T47D (cell line): Measurements from ENCODE around the gene A2M.

Source experiments
- DNase-seq, 2 experiments: peaks; one replicate each; pipeline versions ENCODE4 v3.0.0 to v3.0.0-alpha.2; 2011 to 2012; ENCODE audit warnings: low read depth in 1 of 2, low spot score in 1 of 2
- JUND ChIP-seq: IDR thresholded peaks from 2 replicates; pipeline ENCODE4 v1.6.1; 2012; ENCODE audit warnings: low read depth
- in situ Hi-C: cut with HindIII; loops from 2 replicates; pipeline ENCODE4 v1.10.0; 2016; ENCODE audit warnings: low sequenced_read_pairs, low pct_unique_long_range_greater_than_20kb

The A2M gene

GRCh38 chr12:9071518-9071917, 44.2 kb downstream of the A2M start:
- no peak for DNase-seq
- TF ChIP-seq JUND: no peak
- in situ Hi-C loops: no loop called here

DNA sequence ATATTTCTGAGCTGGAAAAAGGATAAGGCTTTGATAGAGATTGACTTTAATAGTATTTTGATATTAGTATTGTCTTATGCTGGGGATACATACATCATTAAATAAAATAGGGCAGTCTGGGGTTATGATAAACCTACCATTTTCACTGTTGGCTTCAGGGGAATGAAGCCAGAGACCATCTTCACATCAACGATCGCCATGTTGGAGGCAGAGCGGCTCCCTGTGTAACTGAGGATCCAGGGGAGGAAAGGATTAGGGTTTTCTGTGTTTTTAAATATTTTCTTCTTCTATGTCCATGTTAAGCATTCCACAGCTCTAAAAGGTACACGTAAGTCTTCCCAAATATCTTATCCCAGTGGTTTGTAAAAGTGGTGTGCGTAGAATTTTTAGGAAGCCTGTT, 45.4 kb downstream of the A2M start:
- no peak for DNase-seq
- in situ Hi-C loops: no loop called here
- TF ChIP-seq JUND: no peak

DNA sequence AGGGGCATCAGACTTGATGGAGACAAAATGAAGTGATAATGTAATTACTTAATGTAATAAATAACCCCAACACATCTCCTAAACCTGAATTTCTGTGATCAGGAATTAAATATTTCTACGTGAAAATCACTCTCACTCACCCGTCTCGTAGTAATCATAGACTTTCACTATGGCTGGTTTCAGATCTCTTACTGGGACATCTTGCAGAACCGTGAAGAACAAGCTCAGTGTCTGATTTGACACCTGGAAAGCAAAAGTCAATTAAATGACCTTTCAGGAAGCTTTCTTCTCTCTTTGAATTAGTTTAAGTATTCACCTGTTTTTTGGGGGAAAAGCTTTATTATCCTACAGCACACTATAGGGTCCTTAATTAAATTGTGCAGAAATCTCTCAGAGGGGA, 47.1 kb downstream of the A2M start:
- DNase-seq: no peak
- in situ Hi-C loops: no loop called here
- no peak for TF ChIP-seq JUND

- in situ Hi-C loops: no loop called here
- TF ChIP-seq JUND: no peak
- no peak for DNase-seq
These were observed 47.6 kb downstream of the A2M start for GRCh38 chr12:9068086-9068485.

- TF ChIP-seq JUND: no peak
- in situ Hi-C loops: no loop called here
- no peak for DNase-seq
These were observed 48.8 kb downstream of the A2M start for GRCh38 chr12:9066755-9067423.

GRCh38 chr12:9066183-9066623, 49.5 kb downstream of the A2M start:
- in situ Hi-C loops: no loop called here
- no peak for TF ChIP-seq JUND
- no peak for DNase-seq

- no peak for DNase-seq
- in situ Hi-C loops: no loop called here
- TF ChIP-seq JUND: no peak
These were observed 50.2 kb downstream of the A2M start for GRCh38 chr12:9065607-9065856.

DNA sequence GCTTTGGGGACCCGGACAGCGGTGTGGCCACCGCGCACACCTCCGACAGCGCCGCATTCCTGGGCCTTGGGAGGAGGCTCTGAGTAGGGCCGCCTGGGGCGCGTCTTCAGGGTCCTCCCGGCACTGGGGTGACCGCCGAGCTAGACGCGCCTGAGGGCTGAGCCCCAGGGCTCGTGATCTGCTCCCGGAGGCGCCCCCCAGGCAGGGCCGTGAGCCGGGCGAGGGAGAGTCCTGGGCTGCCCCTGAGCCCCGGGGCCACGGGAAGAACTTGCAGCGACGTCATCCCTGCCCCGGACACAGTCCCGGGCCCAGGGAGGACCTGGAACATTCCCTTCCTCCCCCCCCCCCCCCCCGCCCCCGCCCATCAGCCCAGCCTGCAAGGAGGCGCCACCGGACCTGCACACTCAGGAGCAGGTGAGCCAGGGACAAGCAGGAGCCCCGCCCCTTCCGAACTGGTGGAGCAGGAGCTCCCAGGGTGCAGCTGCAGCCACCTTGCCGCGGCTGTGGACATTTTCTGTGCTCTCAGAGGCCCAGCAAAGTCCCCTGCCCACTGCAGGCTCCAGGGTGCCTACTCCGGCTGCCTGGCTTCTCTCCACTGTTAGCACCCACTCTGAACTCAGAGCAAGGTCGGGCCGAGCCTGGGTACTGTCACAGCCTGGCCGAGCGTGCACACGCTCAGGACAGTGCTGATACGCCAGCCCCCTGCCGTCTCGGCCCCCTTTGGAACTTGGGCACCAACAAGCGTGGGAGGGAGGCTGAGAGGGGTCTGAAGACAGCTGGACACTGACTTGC, 50.7 kb downstream of the A2M start:
- DNase-seq: peak; percentile 51 to 83
- TF ChIP-seq JUND: no peak
- in situ Hi-C loops: no loop called here

- DNase-seq: peak; percentile 17 to 63
- no peak for TF ChIP-seq JUND
These were observed 51.4 kb downstream of the A2M start for GRCh38 chr12:9064201-9064814.

GRCh38 chr12:9052610-9053009, 63.1 kb downstream of the A2M start:
- in situ Hi-C loops: no loop called here
- no peak for DNase-seq
- TF ChIP-seq JUND: no peak

More at GRCh38 chr12:9064201-9064814, 51.4 kb downstream of the A2M start:
- in situ Hi-C loops: no loop called here

DNA sequence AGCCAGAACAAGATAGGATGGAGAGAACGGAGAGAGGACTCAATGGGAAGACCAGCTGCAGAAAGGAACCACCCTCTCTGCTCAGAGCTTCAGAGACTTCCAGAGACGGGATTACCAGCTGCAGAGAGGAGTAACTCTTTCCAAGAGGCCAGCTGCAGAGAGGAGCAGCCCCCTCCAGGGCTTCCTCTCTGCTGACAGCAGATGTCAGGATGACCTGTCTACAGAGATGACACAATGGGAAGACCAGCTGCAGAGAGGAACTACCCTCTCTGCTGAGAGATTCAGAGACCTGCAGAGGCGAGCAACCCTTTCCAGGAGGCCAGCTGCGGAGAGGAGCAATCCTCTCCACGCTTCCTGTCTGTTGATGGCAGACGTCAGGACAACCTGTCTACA, 64.6 kb downstream of the A2M start:
- DNase-seq: no peak
- no peak for TF ChIP-seq JUND
- in situ Hi-C loops: no loop called here

DNA sequence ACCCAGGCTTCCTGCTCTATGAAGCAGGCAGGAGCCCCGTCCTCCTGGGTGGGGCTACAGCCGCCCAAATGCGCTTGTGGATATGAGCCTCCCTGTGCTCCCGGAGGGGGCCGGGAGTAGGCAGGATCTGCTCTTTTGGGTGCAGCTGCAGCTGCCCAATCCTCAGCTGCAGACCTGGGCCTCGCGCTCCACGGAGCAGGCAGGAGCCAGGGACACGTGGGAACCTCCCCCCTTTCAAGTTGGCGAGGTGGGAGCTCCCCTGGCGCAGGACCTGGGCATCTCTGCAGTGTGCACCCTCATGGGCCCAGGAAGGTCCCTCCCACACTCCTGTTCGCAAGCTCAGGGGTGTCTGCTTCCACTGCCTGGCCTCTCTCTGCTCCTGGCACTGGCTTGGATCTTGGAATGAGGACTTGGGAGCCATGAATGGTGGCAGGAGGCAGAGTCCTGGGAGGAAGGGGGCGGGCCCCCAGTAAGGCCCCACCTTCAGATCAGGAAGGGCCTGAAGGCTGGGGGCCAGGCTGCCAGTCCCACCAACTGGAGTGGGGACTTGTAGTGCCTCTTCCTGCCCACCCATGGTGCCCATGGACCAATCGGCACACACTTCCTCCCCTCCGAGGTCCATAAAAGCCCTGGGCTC, 65.1 kb downstream of the A2M start:
- no peak for DNase-seq
- no peak for TF ChIP-seq JUND
- in situ Hi-C loops: no loop called here
